OCI-LY3 (cell line): ENCODE measurements around the gene PAX6.

Experiments used
- EZH2phosphoT487 ChIP-seq: fragments of 200-600 bp; shearing (Covaris generic); IDR thresholded peaks from 2 replicates; pipeline ENCODE4 v1.6.1; 2018; ENCODE audit warnings: antibody characterized with exemption, mixed run types, low read depth
- TF ChIP-seq, protein P1 (sequence below): fragments of 200-600, 300-600 bp; sonication (generic); IDR thresholded peaks from 2 replicates; pipeline ENCODE4 v1.5.1; 2014; ENCODE audit warnings: antibody characterized with exemption, low read length, low read depth

DNA sequence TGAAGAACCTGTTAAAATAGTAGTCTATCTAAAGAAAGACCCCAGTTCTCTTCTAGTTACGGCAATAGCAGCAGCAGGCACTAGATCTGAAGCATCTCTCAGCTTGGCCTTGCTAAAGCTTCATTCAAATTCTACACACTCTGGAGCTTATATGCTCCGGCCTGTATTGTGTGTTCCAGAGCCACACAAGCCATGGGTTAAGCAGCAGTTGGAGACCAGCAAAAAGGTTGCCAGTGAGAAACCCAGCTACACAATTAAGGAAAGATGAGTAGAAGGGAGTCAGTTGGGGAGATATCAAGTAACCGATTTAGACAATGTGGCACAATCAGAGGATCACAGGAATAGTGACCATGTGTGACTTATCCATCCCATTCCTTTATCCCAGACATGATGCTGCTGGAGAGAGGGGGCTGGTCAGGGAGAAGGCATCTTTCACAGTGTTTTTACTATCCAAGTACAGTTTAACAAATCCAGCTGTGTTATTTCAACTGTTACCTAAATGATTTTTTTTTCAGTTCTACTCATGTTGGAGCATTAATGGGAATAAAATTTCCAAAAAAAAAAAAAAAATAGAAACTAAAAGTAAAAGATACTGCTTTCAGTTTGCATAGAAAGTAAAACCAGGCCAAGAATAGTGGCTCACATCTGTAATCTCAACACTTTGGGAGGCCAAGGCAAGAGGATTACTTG, 41.0 kb downstream of the PAX6 start:
- TF ChIP-seq EZH2phosphoT487 = no peak
- TF ChIP-seq, protein P1, sequence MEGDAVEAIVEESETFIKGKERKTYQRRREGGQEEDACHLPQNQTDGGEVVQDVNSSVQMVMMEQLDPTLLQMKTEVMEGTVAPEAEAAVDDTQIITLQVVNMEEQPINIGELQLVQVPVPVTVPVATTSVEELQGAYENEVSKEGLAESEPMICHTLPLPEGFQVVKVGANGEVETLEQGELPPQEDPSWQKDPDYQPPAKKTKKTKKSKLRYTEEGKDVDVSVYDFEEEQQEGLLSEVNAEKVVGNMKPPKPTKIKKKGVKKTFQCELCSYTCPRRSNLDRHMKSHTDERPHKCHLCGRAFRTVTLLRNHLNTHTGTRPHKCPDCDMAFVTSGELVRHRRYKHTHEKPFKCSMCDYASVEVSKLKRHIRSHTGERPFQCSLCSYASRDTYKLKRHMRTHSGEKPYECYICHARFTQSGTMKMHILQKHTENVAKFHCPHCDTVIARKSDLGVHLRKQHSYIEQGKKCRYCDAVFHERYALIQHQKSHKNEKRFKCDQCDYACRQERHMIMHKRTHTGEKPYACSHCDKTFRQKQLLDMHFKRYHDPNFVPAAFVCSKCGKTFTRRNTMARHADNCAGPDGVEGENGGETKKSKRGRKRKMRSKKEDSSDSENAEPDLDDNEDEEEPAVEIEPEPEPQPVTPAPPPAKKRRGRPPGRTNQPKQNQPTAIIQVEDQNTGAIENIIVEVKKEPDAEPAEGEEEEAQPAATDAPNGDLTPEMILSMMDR = no peak
